Measurements from ENCODE around the gene ZNF385A.

ZNF385A gene

GRCh38 chr12:54420766-54421144 is 36.2 kb upstream of the ZNF385A start:
- DNase-seq (ENCODE audit: insufficient read length, low spot score) (no peak), FAIRE-seq (no peak)
- no peak for TF ChIP-seq POLR2A (IDR thresholded peaks at IDR 0.05; ENCODE audit: low read depth, low read length)

GRCh38 chr12:54419088-54419887 is 34.8 kb upstream of the ZNF385A start, which contains the start of gene ITGA5:
Gene ITGA5, minus strand, starts transcription at chr12:54419266. Its CDS starts 68 bp downstream, at chr12:54419198.
- TF ChIP-seq POLR2A (IDR thresholded peaks at IDR 0.05; ENCODE audit: low read depth, low read length), result peak; percentile 89
- peak; percentile 72 for DNase-seq (ENCODE audit: insufficient read length, low spot score)
- no peak for FAIRE-seq

DNA sequence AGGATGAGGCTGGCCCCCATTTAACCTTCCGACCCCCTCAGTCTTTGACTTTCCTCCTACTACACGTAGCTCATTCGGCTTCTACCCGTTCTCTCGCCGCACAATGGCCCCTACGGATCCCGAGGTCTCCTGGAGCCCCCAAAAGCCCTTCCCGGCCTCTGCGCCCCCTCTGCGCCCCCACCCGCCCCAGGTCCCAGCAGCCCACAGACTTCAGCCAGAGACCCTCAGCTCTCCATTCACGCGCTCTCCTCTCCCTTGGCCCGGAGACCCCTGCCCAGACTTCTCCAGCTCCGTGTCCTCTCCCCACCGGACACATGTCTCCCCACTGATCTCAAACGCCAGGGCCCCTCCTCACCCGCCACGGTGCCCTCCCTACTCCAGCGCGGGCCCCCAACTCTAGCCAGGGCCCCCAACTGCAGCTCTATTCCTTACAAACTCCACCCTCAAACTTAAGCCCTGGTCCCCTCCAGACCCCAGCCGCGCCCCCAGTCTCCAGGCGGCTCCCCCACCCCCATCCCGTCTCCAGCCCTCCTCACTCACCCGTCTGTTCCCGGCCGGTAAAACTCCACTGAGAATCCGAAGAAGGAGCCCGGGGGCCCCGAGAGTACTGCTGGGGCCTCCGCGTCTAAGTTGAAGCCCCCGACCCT is 34.0 kb upstream of the ZNF385A start:
- TF ChIP-seq POLR2A (IDR thresholded peaks at IDR 0.05; ENCODE audit: low read depth, low read length), result no peak
- no peak for FAIRE-seq
- no peak for DNase-seq (ENCODE audit: insufficient read length, low spot score)

DNA sequence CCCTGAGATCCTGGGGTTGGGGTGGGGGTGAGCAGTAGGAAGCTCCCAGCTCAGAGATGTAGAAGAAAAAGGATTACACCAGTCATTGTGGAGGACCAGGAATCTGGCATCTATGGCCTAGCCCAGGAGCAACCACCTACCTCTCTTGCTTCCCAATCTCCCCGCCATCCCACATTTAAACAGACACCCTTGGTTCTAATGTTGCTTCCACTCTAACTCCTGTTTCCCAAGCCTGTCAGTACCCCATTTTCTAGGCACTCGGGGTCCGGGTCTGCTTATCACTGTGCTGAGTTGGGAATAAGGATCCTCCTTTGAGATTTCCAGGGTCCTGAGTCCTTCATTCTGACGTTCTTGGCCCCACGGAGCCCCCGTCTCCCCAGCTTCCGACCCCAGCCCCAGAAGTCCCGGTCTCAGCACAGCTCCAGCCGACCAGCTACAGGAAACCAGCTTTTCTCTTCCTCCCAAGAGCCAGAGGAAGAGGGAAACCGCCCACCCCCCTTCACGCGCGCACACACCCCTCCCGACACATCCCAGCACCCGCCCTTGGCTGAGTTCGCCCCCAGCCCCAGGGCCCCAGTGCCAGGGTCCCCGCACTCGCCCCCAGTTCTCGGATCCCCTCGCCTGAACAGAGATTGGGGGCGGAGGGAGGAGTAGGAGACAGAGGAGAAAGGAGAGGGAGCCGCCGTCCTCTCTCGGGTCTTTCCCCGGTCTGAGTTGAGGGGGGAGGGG is 33.3 kb upstream of the ZNF385A start:
- no peak for TF ChIP-seq POLR2A (IDR thresholded peaks at IDR 0.05; ENCODE audit: low read depth, low read length)
- FAIRE-seq (no peak), DNase-seq (ENCODE audit: insufficient read length, low spot score) (no peak)

- FAIRE-seq (no peak), DNase-seq (ENCODE audit: insufficient read length, low spot score) (no peak)
- no peak for TF ChIP-seq POLR2A (IDR thresholded peaks at IDR 0.05; ENCODE audit: low read depth, low read length)
These were observed 32.4 kb upstream of the ZNF385A start for GRCh38 chr12:54416687-54417603.

DNA sequence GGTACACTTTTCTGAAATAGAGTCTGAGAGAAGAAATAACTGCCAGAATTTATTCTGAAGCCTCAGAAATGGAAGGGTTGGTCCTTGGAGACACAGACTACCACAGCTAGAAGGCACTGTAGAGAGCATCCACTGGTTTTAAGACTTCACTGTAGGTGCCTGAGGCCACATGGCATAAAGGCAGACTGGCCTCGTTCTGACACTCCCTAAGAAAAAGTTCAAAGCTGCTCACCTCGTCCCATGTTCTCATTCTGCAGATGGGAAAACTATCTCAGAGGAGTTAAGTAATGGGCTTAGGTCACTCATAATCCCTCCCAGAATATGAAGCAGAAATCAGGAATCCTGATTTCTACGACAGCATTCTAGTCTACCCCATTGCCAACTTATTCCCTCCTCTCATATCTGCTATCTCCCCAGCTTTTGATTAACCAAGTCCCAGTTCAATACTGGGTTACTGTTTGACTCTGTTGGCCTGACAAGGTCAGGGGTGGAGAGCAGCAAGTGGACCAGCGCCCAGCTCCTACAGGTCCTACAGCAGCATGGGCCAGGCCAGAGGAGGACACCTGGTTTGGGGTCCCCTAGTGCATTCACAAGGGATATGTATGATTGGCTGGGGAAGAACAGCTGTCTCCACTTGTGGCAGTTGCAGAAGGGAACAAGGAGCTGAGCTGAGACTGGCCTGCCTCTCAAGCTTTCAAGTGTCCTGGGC is 30.8 kb upstream of the ZNF385A start:
- no peak for FAIRE-seq
- no peak for TF ChIP-seq POLR2A (IDR thresholded peaks at IDR 0.05; ENCODE audit: low read depth, low read length)
- no peak for DNase-seq (ENCODE audit: insufficient read length, low spot score)

DNA sequence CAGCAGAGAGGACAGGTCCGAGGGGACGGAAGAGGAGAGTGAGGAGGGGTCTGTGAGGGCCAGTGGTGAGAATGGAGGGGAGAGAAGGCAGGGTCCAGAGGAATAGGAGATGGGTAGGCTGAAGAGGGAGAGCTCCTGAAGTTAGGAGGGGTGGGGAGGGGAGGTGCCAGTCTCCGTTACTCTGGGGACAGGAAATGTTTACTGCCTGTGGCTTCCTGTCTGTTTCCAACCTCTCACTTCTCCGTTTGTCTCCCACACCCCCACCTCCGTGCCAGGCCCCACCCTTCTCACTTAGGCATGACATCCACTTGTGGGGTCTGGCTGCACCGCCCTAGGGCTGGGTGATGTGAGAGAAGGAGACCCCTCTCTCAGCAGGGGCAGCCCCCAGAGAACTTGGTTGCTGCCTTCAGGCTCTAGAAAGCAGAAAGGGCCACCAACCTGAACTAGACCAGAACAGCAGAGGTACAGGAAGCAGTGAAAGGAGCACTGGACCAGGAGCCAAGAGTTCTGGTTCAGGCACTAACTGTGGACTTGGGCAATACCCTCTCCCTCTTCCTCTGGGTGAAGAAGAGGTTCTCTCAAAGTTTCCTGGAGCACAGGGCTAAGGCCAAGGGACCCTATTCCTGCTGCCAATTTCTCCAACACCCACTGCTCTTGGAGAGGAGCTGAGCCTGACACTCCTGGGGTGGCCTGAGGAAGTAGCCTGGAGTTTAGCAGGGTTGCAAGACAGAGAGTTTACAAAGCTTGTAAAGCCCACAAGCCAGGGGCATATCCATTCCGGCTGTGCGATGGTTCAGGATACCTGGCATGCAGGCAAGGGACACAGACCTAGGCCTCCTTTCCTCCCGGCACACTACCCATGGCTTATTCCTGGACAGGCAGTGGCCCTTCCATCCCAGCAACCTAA is 29.0 kb upstream of the ZNF385A start:
- no peak for DNase-seq (ENCODE audit: insufficient read length, low spot score)
- FAIRE-seq, result no peak
- no peak for TF ChIP-seq POLR2A (IDR thresholded peaks at IDR 0.05; ENCODE audit: low read depth, low read length)

DNA sequence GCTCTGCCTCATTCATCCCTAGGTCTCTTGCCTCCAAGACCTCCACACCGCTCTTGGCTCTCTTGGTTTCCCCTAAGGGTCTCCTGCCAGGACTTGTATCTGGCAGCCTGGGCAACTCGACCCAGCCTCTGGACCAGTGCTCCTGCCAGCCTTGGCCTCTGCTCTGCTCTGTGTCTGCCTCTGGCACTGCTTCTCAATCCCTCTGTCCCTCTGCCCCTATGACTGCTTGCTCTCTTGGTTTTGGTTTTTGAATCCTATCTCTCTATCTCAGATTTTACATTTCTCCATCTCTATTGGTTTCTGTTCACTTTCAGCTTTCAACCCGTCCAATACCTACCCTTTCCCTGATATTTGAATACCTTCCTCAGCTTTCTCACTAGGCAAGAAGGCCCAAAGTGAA is 28.3 kb upstream of the ZNF385A start:
- DNase-seq (ENCODE audit: insufficient read length, low spot score) (no peak), FAIRE-seq (no peak)
- no peak for TF ChIP-seq POLR2A (IDR thresholded peaks at IDR 0.05; ENCODE audit: low read depth, low read length)

- DNase-seq (ENCODE audit: insufficient read length, low spot score) (no peak), FAIRE-seq (no peak)
- TF ChIP-seq POLR2A (IDR thresholded peaks at IDR 0.05; ENCODE audit: low read depth, low read length), result no peak
These were observed 27.8 kb upstream of the ZNF385A start for GRCh38 chr12:54412348-54412747.

DNA sequence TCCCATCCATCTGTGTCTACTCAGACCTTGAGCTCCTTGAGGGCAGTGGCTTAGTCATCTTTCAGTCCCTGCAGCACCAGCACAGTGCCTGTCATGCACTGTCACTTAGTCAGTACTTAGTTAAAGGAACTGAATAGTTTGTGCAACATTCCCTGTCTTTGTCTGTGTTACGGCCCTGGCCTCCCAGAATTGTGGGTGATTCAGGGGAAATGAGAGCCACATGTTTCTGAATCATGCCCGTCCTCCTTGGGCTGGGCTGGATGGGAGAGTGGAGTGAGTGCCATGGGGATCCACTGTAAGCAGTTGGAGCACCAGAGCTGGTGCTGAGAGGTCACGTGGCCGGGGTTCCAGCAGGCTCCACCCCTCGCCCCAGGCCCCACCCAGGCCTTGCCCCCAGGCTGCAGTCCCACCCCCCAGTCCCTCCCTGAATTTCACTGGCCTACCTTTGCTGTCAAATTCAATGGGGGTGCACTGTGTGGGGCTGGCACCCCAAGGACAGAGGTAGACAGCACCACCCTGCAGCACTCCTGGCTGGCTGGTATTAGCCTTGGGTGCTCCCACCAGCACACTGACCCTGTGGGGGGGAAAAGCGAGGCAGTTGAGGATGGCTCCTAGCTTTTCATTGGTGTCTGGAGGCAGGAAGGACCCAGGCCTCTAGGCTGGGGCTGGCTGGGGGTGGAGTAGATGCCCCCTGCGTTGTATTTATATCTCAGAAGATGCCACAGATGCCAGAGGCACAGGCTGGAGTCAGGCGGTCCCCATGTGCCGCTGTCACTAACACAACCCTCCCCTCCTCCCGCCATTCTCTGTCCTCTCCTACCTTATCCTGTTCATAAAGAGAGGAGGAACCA is 27.1 kb upstream of the ZNF385A start:
- peak; percentile 78 for FAIRE-seq
- no peak for TF ChIP-seq POLR2A (IDR thresholded peaks at IDR 0.05; ENCODE audit: low read depth, low read length)
- peak; percentile 90 for DNase-seq (ENCODE audit: insufficient read length, low spot score)

DNA sequence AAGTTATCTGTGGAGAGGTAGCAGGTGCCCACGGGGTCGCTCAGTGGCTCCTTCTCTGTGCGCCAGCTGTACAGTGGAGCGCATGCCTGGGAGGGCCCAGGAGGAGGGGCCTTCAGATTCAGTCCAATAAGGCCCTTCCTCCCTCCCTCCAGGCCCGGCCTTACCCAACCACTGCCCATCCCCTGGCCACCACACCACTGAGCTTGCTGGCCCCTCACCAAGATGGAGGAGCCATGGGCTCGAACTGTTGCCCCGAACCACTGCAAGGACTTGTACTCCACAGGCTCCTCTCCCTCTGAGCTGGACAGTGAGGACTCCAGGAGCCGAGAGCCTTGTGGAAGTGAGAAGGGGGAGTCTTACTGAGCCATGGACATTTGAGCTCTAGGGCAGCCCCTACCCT is 24.7 kb upstream of the ZNF385A start:
- DNase-seq (ENCODE audit: insufficient read length, low spot score), result no peak
- no peak for FAIRE-seq
- no peak for TF ChIP-seq POLR2A (IDR thresholded peaks at IDR 0.05; ENCODE audit: low read depth, low read length)

All from H54 (cell line).